K562 (cell line): ENCODE data around the gene NEURL2. TPM values are rescaled to one million over a fixed set of nuclear protein-coding genes. Genes with fewer than 3 reads are reported as not detected.
A peak's percentile ranks its signal among the peaks of the same experiment; 100 is the strongest.

Experiments
- BRF1 ChIP-seq: IDR thresholded peaks from 3 replicates; pipeline ENCODE4 v1.6.1; 2011; ENCODE audit warnings: borderline replicate concordance, mild to moderate bottlenecking; ENCODE audit not compliant: insufficient read length; ENCODE audit errors: extremely low read depth
- FOXJ2 ChIP-seq: fragments of 200-800 bp; sonication (Bioruptor generic); IDR thresholded peaks from 2 replicates; pipeline ENCODE4 v1.6.1; 2016; ENCODE audit warnings: missing genetic modification characterization, missing compliant biosample characterization
- GATA2 ChIP-seq: sonication (generic); formaldehyde crosslinking; IDR thresholded peaks from 2 replicates; pipeline ENCODE4 v1.4.0; 2020; ENCODE audit warnings: mild to moderate bottlenecking, missing genetic modification reagents
- GATAD2B ChIP-seq: fragments of 450-650 bp; IDR thresholded peaks from 2 replicates; pipeline ENCODE4 v1.6.1; 2017; ENCODE audit warnings: mild to moderate bottlenecking, borderline replicate concordance
- HMG20B ChIP-seq: fragments of 250-450 bp; sonication (Bioruptor Pico); IDR thresholded peaks from 2 replicates; pipeline ENCODE4 v1.5.0; 2021; ENCODE audit warnings: mild to moderate bottlenecking
- HNRNPH1 ChIP-seq: fragments of 200-400 bp; formaldehyde crosslinking; optimal IDR thresholded peaks from 2 replicates; pipeline ENCODE3; 2017; ENCODE audit warnings: low read depth, mild to moderate bottlenecking, low read length, moderate library complexity
- MAFF ChIP-seq: IDR thresholded peaks from 2 replicates; pipeline ENCODE4 v1.6.1; 2012; ENCODE audit warnings: low read length, improper control_type of control experiment
- NR2C2 ChIP-seq, 2 experiments: fragments of 200-800 bp in 1 of 2; sonication (Bioruptor generic) in 1 of 2; sonication (generic) in 1 of 2; formaldehyde crosslinking in 1 of 2; IDR thresholded peaks; 2 replicates each; pipeline versions ENCODE4 v1.6.1 to v1.8.0; 2016 to 2022; ENCODE audit warnings: mild to moderate bottlenecking in 1 of 2, missing compliant biosample characterization in 1 of 2, missing genetic modification characterization in 1 of 2, missing genetic modification reagents in 1 of 2
- ZBED1 ChIP-seq: IDR thresholded peaks from 2 replicates; pipeline ENCODE4 v1.6.1; 2014
- ZKSCAN8 ChIP-seq: fragments of 200-800 bp; sonication (Bioruptor generic); IDR thresholded peaks from 2 replicates; pipeline ENCODE4 v1.6.1; 2016; ENCODE audit warnings: missing genetic modification characterization, missing compliant biosample characterization
- ZNF584 ChIP-seq: fragments of 200-800 bp; sonication (Bioruptor generic); IDR thresholded peaks from 2 replicates; pipeline ENCODE4 v1.6.1; 2016; ENCODE audit warnings: low read depth, mild to moderate bottlenecking, missing genetic modification characterization, missing compliant biosample characterization
- ZNF668 ChIP-seq: fragments of 250-450 bp; sonication (Bioruptor Pico); IDR thresholded peaks from 2 replicates; pipeline ENCODE4 v1.8.0; 2022; ENCODE audit warnings: mild to moderate bottlenecking, inconsistent platforms
- polyA plus RNA-seq, 8 experiments: library from polyadenylated mRNA; depleted of rRNA in 4 of 8; stranded (reverse) in 5 of 8; unstranded in 3 of 8; fragments of >200 nt; fragmentation: Nextera tagmentation in 2 of 8; fragmentation: Illumina TruSeq in 1 of 8; extraction: Ambion mirVana in 2 of 8; extraction: Trizol in 1 of 8; gene quantifications; 2 replicates each; pipeline versions ENCODE4 v1.2.1 to v1.2.3, GENCODE V29; 2011 to 2014; ENCODE audit warnings: inconsistent platforms in 1 of 8, missing spikeins in 1 of 8
- total RNA-seq, 7 experiments: library from RNA; depleted of rRNA in 6 of 7; stranded (reverse); fragments of >200 nt in 6 of 7; fragmentation: Illumina TruSeq in 2 of 7; extraction: Trizol in 2 of 7; gene quantifications; 2 replicates each; pipeline versions ENCODE4 v1.2.1 to v1.2.3, GENCODE V29; 2011 to 2021; ENCODE audit warnings: low replicate concordance in 1 of 7
- TF ChIP-seq, protein P1 (sequence below), 2 experiments: fragments of 450-650 bp; formaldehyde crosslinking in 1 of 2; IDR thresholded peaks; 2 replicates each; pipeline versions ENCODE4 v1.4.0 to v1.6.1; 2014 to 2020; ENCODE audit warnings: mild to moderate bottlenecking in 2 of 2, borderline replicate concordance in 1 of 2, low read depth in 1 of 2
- TF ChIP-seq, protein P2 (sequence below): sonication (generic); formaldehyde crosslinking; IDR thresholded peaks from 2 replicates; pipeline ENCODE4 v1.8.1; 2023; ENCODE audit warnings: mild to moderate bottlenecking, missing genetic modification reagents, moderate library complexity
- TF ChIP-seq, protein P3 (sequence below): sonication (generic); formaldehyde crosslinking; IDR thresholded peaks from 2 replicates; pipeline ENCODE4 v1.8.0; 2022; ENCODE audit warnings: missing genetic modification reagents, mild to moderate bottlenecking, borderline replicate concordance

NEURL2 gene
- total and polyA plus RNA-seq, 9 of the 15 experiments (the other 6 are each of a cell fraction or from before 2014, with no cell fraction given): 0.22 to 1.9 (median 0.50) TPM; not detected in 1

GRCh38 chr20:45933266-45934045, 42.4 kb upstream of the NEURL2 start (continued):
- no peak for TF ChIP-seq HMG20B (CRISPR knock-in tag)
- TF ChIP-seq HNRNPH1: no peak
- TF ChIP-seq, protein P1, sequence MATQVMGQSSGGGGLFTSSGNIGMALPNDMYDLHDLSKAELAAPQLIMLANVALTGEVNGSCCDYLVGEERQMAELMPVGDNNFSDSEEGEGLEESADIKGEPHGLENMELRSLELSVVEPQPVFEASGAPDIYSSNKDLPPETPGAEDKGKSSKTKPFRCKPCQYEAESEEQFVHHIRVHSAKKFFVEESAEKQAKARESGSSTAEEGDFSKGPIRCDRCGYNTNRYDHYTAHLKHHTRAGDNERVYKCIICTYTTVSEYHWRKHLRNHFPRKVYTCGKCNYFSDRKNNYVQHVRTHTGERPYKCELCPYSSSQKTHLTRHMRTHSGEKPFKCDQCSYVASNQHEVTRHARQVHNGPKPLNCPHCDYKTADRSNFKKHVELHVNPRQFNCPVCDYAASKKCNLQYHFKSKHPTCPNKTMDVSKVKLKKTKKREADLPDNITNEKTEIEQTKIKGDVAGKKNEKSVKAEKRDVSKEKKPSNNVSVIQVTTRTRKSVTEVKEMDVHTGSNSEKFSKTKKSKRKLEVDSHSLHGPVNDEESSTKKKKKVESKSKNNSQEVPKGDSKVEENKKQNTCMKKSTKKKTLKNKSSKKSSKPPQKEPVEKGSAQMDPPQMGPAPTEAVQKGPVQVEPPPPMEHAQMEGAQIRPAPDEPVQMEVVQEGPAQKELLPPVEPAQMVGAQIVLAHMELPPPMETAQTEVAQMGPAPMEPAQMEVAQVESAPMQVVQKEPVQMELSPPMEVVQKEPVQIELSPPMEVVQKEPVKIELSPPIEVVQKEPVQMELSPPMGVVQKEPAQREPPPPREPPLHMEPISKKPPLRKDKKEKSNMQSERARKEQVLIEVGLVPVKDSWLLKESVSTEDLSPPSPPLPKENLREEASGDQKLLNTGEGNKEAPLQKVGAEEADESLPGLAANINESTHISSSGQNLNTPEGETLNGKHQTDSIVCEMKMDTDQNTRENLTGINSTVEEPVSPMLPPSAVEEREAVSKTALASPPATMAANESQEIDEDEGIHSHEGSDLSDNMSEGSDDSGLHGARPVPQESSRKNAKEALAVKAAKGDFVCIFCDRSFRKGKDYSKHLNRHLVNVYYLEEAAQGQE (IDR thresholded peaks at IDR 0.05; ENCODE audit: borderline replicate concordance): peak; percentile 78
- TF ChIP-seq, protein P1 (CRISPR knock-in tag; IDR thresholded peaks at IDR 0.05; ENCODE audit: low read depth): no peak
- TF ChIP-seq BRF1: no peak
- TF ChIP-seq ZKSCAN8 (CRISPR knock-in tag): no peak
- no peak for TF ChIP-seq ZBED1
- TF ChIP-seq GATAD2B: no peak
- TF ChIP-seq MAFF: no peak
- no peak for TF ChIP-seq GATA2
- no peak for TF ChIP-seq ZNF584 (CRISPR knock-in tag)
- TF ChIP-seq, protein P2, sequence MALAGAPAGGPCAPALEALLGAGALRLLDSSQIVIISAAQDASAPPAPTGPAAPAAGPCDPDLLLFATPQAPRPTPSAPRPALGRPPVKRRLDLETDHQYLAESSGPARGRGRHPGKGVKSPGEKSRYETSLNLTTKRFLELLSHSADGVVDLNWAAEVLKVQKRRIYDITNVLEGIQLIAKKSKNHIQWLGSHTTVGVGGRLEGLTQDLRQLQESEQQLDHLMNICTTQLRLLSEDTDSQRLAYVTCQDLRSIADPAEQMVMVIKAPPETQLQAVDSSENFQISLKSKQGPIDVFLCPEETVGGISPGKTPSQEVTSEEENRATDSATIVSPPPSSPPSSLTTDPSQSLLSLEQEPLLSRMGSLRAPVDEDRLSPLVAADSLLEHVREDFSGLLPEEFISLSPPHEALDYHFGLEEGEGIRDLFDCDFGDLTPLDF: no peak
- TF ChIP-seq FOXJ2 (tag): no peak
- TF ChIP-seq ZNF668 (CRISPR knock-in tag): no peak
- TF ChIP-seq, protein P3, sequence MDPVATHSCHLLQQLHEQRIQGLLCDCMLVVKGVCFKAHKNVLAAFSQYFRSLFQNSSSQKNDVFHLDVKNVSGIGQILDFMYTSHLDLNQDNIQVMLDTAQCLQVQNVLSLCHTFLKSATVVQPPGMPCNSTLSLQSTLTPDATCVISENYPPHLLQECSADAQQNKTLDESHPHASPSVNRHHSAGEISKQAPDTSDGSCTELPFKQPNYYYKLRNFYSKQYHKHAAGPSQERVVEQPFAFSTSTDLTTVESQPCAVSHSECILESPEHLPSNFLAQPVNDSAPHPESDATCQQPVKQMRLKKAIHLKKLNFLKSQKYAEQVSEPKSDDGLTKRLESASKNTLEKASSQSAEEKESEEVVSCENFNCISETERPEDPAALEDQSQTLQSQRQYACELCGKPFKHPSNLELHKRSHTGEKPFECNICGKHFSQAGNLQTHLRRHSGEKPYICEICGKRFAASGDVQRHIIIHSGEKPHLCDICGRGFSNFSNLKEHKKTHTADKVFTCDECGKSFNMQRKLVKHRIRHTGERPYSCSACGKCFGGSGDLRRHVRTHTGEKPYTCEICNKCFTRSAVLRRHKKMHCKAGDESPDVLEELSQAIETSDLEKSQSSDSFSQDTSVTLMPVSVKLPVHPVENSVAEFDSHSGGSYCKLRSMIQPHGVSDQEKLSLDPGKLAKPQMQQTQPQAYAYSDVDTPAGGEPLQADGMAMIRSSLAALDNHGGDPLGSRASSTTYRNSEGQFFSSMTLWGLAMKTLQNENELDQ (CRISPR knock-in tag): no peak
- TF ChIP-seq NR2C2 (CRISPR knock-in tag; IDR thresholded peaks at IDR 0.05): no peak
- no peak for TF ChIP-seq NR2C2 (tag; IDR thresholded peaks at IDR 0.05)
